Neutrophil (primary cell): ENCODE data around the gene VCAN.

ENCODE experiments used
- H3K27ac ChIP-seq: fragments of 200-600 bp; sonication (generic); 2 replicates; pipeline ENCODE4 v1.5.1; 2016; ENCODE audit warnings: mild to moderate bottlenecking, moderate library complexity
- H3K27me3 ChIP-seq: fragments of 200-600 bp; sonication (generic); 2 replicates; pipeline ENCODE4 v1.6.0; 2016; ENCODE audit warnings: mild to moderate bottlenecking
- H3K36me3 ChIP-seq: fragments of 200-600 bp; sonication (generic); 2 replicates; pipeline ENCODE4 v1.5.1; 2017
- H3K4me1 ChIP-seq, 2 experiments: fragments of 200-600 bp in 1 of 2; sonication (generic) in 1 of 2; 1 replicate in 1 of 2; 2 replicates in 1 of 2; pipeline versions ENCODE4 v1.5.1 to v1.6.1; 2013 to 2016; ENCODE audit warnings: low read depth in 1 of 2, low read length in 1 of 2, mild to moderate bottlenecking in 1 of 2, moderate library complexity in 1 of 2; ENCODE audit not compliant: control insufficient read depth in 1 of 2, insufficient read depth in 1 of 2
- H3K4me3 ChIP-seq, 2 experiments: fragments of 200-600 bp in 1 of 2; sonication (generic) in 1 of 2; 1 replicate in 1 of 2; 2 replicates in 1 of 2; pipeline ENCODE4 v1.5.1; 2013 to 2016; ENCODE audit warnings: low read depth in 1 of 2, low read length in 1 of 2, mild to moderate bottlenecking in 1 of 2, moderate library complexity in 1 of 2
- H3K9me3 ChIP-seq: fragments of 200-600 bp; sonication (generic); 2 replicates; pipeline ENCODE4 v1.5.1; 2016
- TF ChIP-seq, protein P1 (sequence below): fragments of 200-600 bp; sonication (generic); IDR thresholded peaks from 2 replicates; pipeline ENCODE4 v1.5.1; 2016; ENCODE audit warnings: antibody characterized with exemption

VCAN gene

DNA sequence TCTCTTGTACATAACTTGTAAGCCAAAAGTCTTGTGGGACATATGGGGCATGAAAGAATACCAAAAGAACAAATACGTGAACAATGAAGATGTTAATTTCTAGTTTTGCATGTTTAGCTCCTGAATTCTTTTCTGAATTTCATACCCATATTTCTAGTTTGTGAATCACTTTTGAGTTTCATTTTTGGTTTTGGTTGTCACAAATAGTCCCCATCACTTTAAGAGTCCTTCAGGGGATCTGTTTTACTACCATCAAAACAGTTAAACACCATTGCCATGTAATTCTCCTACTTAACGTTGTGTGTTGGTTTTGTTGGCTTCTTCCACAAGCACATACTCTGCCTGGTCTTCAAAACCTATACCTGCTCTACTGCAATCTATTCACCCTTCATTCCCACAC lies 27.0 kb downstream of the VCAN start:
- Histone ChIP-seq H3K27me3 (no peaks in the 10 kb centered on the region), H3K9me3 (no peaks in the 10 kb centered on the region), H3K27ac (no peak overlapping the region), H3K4me3 (no peak overlapping the region), H3K36me3 (no peaks in the 10 kb centered on the region), H3K4me1 (no peaks in the 10 kb centered on the region)
- TF ChIP-seq, protein P1, sequence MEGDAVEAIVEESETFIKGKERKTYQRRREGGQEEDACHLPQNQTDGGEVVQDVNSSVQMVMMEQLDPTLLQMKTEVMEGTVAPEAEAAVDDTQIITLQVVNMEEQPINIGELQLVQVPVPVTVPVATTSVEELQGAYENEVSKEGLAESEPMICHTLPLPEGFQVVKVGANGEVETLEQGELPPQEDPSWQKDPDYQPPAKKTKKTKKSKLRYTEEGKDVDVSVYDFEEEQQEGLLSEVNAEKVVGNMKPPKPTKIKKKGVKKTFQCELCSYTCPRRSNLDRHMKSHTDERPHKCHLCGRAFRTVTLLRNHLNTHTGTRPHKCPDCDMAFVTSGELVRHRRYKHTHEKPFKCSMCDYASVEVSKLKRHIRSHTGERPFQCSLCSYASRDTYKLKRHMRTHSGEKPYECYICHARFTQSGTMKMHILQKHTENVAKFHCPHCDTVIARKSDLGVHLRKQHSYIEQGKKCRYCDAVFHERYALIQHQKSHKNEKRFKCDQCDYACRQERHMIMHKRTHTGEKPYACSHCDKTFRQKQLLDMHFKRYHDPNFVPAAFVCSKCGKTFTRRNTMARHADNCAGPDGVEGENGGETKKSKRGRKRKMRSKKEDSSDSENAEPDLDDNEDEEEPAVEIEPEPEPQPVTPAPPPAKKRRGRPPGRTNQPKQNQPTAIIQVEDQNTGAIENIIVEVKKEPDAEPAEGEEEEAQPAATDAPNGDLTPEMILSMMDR: no peak

- H3K27ac ChIP-seq: no peak overlapping the region
- no peaks in the 10 kb centered on the region for H3K36me3 ChIP-seq
- H3K4me1 ChIP-seq: no peaks in the 10 kb centered on the region
Measured at GRCh38 chr5:83503662-83504061, 32.1 kb downstream of the VCAN start.

DNA sequence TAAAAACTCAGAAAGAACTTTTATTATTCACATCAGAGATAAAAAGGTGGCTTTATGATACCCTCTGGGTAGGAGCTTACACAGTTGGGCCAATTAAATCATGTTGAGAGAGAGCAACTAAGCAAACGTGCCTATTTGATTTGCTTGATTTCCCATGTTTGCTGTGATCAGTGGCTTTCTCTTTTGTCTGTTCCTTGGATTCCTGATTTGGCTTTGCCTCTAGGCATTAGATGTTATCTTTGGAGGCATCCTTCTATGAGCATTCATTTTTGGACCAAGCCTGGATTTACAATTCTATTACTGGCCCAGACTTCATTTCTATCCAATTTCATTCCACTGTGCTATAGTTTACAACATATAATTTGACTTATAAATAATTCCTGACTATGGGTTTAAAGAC lies 35.9 kb downstream of the VCAN start:
- H3K27ac ChIP-seq: no peak overlapping the region

More at GRCh38 chr5:83503662-83504061, 32.1 kb downstream of the VCAN start:
- Histone ChIP-seq H3K9me3 (no peaks in the 10 kb centered on the region), H3K4me3 (no peak overlapping the region), H3K27me3 (no peaks in the 10 kb centered on the region)
- TF ChIP-seq, protein P1: no peak

DNA sequence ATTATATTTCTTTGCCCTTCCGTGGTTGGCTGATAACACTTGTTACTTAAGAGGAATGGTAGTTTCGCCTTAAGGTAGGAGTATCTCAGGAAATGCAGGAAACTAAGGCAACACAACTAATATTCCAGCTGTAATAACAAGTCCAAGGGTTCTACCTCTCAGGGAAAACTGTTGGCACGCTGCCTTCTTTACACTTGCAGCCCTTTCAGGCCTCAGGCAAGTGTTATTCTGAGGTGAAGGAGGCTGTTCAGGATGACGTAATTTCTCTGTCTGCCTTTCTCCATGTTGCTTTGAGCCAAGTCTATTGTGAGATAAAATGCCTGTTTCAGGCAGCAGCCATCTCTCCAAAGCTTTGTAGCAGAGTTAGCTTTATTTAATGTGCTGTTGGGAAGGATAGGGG lies 38.0 kb downstream of the VCAN start:
- H3K27ac ChIP-seq: no peak overlapping the region
- no peak overlapping the region for H3K4me3 ChIP-seq
- H3K36me3 ChIP-seq: no peaks in the 10 kb centered on the region
- H3K9me3 ChIP-seq: no peaks in the 10 kb centered on the region
- H3K4me1 ChIP-seq: no peaks in the 10 kb centered on the region
- TF ChIP-seq, protein P1: no peak
- no peaks in the 10 kb centered on the region for H3K27me3 ChIP-seq

More for the DNA sequence above, 35.9 kb downstream of the VCAN start:
- no peak overlapping the region for H3K4me3 ChIP-seq
- H3K9me3 ChIP-seq: no peaks in the 10 kb centered on the region
- TF ChIP-seq, protein P1: no peak
- H3K36me3 ChIP-seq: no peaks in the 10 kb centered on the region
- H3K4me1 ChIP-seq: no peaks in the 10 kb centered on the region
- H3K27me3 ChIP-seq: no peaks in the 10 kb centered on the region

GRCh38 chr5:83510260-83510659 lies 38.7 kb downstream of the VCAN start:
- H3K36me3 ChIP-seq: no peaks in the 10 kb centered on the region
- no peaks in the 10 kb centered on the region for H3K9me3 ChIP-seq
- no peaks in the 10 kb centered on the region for H3K4me1 ChIP-seq
- H3K27ac ChIP-seq: no peak overlapping the region
- no peak overlapping the region for H3K4me3 ChIP-seq
- TF ChIP-seq, protein P1: no peak
- H3K27me3 ChIP-seq: no peaks in the 10 kb centered on the region
